ENCODE results near the gene SLC38A9. TPM values are rescaled to one million over a fixed set of nuclear protein-coding genes. Genes with fewer than 3 reads are reported as not detected.

The SLC38A9 gene
- total and polyA plus RNA-seq, 2 of the 8 experiments (the other 6 are each of a cell fraction or from before 2014, with no cell fraction given) = 29.2 to 43.7 TPM

- TF ChIP-seq RNF2 (IDR thresholded peaks at IDR 0.05; ENCODE audit: borderline replicate concordance, low read depth, low read length, missing control alignments, poor library complexity, severe bottlenecking) = no peak
- no peak for TF ChIP-seq EGR1 (IDR thresholded peaks at IDR 0.05; ENCODE audit: borderline replicate concordance, low read depth, low read length)
Measured at GRCh38 chr5:55626790-55627189, 85.3 kb downstream of the SLC38A9 start (continued).

Data from H1 (cell line).